AG04450 (cell line): ENCODE measurements around the gene DPP10. TPM values are rescaled to one million over a fixed set of nuclear protein-coding genes. Genes with fewer than 3 reads are reported as not detected.

Experiments used
- CTCF ChIA-PET: fragments of 300-600, 350-600 bp; formaldehyde crosslinking; extraction: SDS; loops from one replicate; lab custom pipeline; 2022; ENCODE audit warnings: antibody characterized with exemption, inconsistent platforms; lab: Charles Lee
- POLR2A ChIA-PET: fragments of 350-600 bp; formaldehyde crosslinking; extraction: SDS; loops from one replicate; lab custom pipeline; 2021; ENCODE audit warnings: antibody characterized with exemption, inconsistent platforms; lab: Yijun Ruan, JAX
- DNase-seq: peaks from one replicate; pipeline ENCODE4 v3.0.0-alpha.2; 2011; ENCODE audit warnings: low read depth, low spot score
- H3K27ac ChIP-seq: one replicate; pipeline ENCODE4 v1.5.1; 2012; ENCODE audit warnings: low read depth, low read length, control low read depth
- H3K27me3 ChIP-seq: one replicate; pipeline ENCODE4 v1.6.0; 2012; ENCODE audit warnings: low read length; ENCODE audit not compliant: control insufficient read depth, insufficient read depth
- H3K4me3 ChIP-seq: 2 replicates; pipeline ENCODE4 v1.5.1; 2011; ENCODE audit warnings: mild to moderate bottlenecking, low read depth, low read length, control low read depth
- H3K9me3 ChIP-seq: 2 replicates; pipeline ENCODE4 v1.5.1; 2012; ENCODE audit warnings: low read length; ENCODE audit not compliant: control insufficient read depth, insufficient read depth
- CTCF ChIP-seq: IDR thresholded peaks from 2 replicates; pipeline ENCODE4 v1.5.1; 2011; ENCODE audit warnings: low read depth, low read length, control low read depth, inconsistent platforms
- polyA plus RNA-seq: library from polyadenylated mRNA; depleted of rRNA; stranded (reverse); fragments of >200 nt; gene quantifications from 2 replicates; pipeline ENCODE4 v1.2.3, GENCODE V29; 2011

DPP10 gene
- polyA plus RNA-seq, 1 experiment = not detected

GRCh38 chr2:114661971-114662939 is 219.8 kb downstream of the DPP10 start:
- Histone ChIP-seq H3K4me3 (no peak overlapping the region), H3K27ac (no peak overlapping the region), H3K27me3 (no peaks in the 10 kb centered on the region), H3K9me3 (peaks cover 11% of the 10 kb centered on the region)
- POLR2A ChIA-PET = no interaction called here
- CTCF ChIA-PET = no interaction called here
- no peak for DNase-seq
- TF ChIP-seq CTCF = no peak

GRCh38 chr2:114668415-114668814 is 226.0 kb downstream of the DPP10 start:
- no peaks in the 10 kb centered on the region for H3K27me3 ChIP-seq
- H3K9me3 ChIP-seq = no peaks in the 10 kb centered on the region
- ChIA-PET CTCF (no interaction called here), POLR2A (no interaction called here)
- no peak for DNase-seq
- H3K27ac ChIP-seq = no peak overlapping the region
- H3K4me3 ChIP-seq = no peak overlapping the region
- no peak for TF ChIP-seq CTCF

GRCh38 chr2:114683251-114683650 is 240.8 kb downstream of the DPP10 start:
- TF ChIP-seq CTCF = no peak
- Histone ChIP-seq H3K9me3 (peaks cover 6% of the 10 kb centered on the region), H3K4me3 (no peak overlapping the region), H3K27me3 (no peaks in the 10 kb centered on the region), H3K27ac (no peak overlapping the region)
- ChIA-PET CTCF (no interaction called here), POLR2A (no interaction called here)
- no peak for DNase-seq

GRCh38 chr2:114684403-114684802 is 242.0 kb downstream of the DPP10 start:
- TF ChIP-seq CTCF = no peak
- CTCF ChIA-PET = no interaction called here
- Histone ChIP-seq H3K4me3 (no peak overlapping the region), H3K27me3 (no peaks in the 10 kb centered on the region), H3K9me3 (peaks cover 6% of the 10 kb centered on the region), H3K27ac (no peak overlapping the region)
- POLR2A ChIA-PET = no interaction called here
- no peak for DNase-seq

- no peak for TF ChIP-seq CTCF
- H3K9me3 ChIP-seq = peaks cover 6% of the 10 kb centered on the region
- H3K27ac ChIP-seq = no peak overlapping the region
- no peak overlapping the region for H3K4me3 ChIP-seq
- ChIA-PET POLR2A (no interaction called here), CTCF (no interaction called here)
- DNase-seq = no peak
- H3K27me3 ChIP-seq = no peaks in the 10 kb centered on the region
These were observed 242.7 kb downstream of the DPP10 start for GRCh38 chr2:114685102-114685501.
